ENCODE data around the gene SGMS1.
"Not testable (repeated sequence)": the region's sequence is repeated elsewhere in the genome, so short reads cannot be mapped to it uniquely, and the experiment has no call there.

DNA sequence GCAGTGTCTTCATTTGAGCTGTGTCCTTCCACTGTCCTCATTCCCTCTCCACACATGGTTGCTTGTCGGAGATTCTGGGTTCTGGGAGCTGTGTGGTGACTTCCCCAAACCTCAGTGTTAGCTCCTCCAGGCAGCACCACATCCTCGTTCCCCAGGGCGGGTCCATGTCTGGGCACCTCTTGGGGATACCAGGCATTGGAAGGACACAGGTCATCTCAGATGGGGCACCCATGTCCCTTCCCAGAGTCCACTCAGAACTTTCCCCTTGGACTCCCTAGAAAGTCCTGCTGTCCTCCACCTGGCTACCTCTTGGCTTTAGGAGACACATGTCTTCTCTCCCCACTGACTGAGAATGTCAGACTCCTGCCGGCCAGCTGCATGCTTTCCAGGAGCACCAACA, 37.8 kb upstream of the SGMS1 start:
- TF ChIP-seq POLR2AphosphoS5, POLR2A (IDR thresholded peaks at IDR 0.05; ENCODE audit: low read depth, low read length): not testable (repeated sequence)
